ENCODE measurements around the gene NUPR1. TPM values are rescaled to one million over a fixed set of nuclear protein-coding genes. Genes with fewer than 3 reads are reported as not detected.

The NUPR1 gene
- total RNA-seq, 1 experiment from 2014 or later, result 2.2 TPM

DNA sequence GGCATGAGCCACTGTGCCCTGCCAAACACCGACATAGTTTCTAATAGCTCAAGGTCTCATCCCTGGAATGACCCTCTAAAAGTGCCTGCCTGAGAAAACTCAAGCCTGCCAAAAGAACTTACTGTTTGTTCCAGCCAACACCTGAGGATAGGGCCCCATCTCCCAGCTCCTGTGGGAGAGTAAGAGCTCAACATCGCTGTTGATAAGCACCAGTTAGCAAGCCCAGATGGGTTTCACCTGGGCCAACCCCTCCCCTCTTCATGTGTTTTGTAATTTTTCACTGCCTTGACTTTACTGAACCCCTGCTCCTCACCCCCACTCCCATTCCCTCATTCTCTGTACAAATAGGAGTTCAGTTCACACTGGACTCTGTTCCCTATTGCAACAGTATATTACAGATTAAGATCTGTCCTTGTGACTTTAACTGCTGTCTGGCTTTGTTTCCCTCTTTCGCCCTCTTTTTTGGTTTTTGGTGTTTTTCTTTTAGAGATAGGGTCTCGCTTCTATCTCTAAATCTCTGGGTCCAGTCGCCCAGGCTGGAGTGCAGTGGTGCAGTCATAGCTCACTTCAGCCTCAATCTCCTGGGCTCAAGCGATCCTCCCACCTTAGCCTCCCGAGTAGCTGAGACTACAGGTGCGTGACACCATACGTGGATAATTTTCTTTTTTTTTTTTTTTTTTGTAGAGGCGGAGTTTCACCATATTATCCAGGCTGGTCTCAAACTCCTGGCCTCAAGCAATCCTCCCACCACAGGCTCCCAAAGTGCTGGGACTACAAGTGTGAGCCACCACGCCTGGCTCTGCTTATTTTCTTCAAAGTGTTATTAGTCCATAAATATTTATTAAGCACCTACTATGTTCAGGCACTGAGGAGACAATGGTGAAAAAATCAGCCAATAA lies 12.3 kb downstream of the NUPR1 start:
- TF ChIP-seq JUND (IDR thresholded peaks at IDR 0.05) (no peak), EGR1 (IDR thresholded peaks at IDR 0.05; ENCODE audit: low read depth) (no peak), RAD21 (IDR thresholded peaks at IDR 0.05; ENCODE audit: low read depth) (no peak), FOSL1 (IDR thresholded peaks at IDR 0.05; ENCODE audit: low read depth) (no peak), YY1 (IDR thresholded peaks at IDR 0.05; ENCODE audit: extremely low read depth, insufficient replicate concordance, low read depth, low read length) (no peak)
- TF ChIP-seq, protein P1, sequence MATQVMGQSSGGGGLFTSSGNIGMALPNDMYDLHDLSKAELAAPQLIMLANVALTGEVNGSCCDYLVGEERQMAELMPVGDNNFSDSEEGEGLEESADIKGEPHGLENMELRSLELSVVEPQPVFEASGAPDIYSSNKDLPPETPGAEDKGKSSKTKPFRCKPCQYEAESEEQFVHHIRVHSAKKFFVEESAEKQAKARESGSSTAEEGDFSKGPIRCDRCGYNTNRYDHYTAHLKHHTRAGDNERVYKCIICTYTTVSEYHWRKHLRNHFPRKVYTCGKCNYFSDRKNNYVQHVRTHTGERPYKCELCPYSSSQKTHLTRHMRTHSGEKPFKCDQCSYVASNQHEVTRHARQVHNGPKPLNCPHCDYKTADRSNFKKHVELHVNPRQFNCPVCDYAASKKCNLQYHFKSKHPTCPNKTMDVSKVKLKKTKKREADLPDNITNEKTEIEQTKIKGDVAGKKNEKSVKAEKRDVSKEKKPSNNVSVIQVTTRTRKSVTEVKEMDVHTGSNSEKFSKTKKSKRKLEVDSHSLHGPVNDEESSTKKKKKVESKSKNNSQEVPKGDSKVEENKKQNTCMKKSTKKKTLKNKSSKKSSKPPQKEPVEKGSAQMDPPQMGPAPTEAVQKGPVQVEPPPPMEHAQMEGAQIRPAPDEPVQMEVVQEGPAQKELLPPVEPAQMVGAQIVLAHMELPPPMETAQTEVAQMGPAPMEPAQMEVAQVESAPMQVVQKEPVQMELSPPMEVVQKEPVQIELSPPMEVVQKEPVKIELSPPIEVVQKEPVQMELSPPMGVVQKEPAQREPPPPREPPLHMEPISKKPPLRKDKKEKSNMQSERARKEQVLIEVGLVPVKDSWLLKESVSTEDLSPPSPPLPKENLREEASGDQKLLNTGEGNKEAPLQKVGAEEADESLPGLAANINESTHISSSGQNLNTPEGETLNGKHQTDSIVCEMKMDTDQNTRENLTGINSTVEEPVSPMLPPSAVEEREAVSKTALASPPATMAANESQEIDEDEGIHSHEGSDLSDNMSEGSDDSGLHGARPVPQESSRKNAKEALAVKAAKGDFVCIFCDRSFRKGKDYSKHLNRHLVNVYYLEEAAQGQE (IDR thresholded peaks at IDR 0.05; ENCODE audit: low read depth), result no peak
- CTCF ChIA-PET, result no interaction called here
- no peaks in the 10 kb centered on the region for H3K9me2 ChIP-seq (ENCODE audit: insufficient read depth)
- no peaks in the 10 kb centered on the region for H3K36me3 ChIP-seq (ENCODE audit: control insufficient read depth in 1 of 2, insufficient read depth in 2 of 2, low read length in 2 of 2)
- H3K27me3 ChIP-seq (ENCODE audit: insufficient read depth, low read length), result no peaks in the 10 kb centered on the region
- H3K4me1 ChIP-seq (ENCODE audit: control insufficient read depth in 1 of 2, insufficient read depth in 2 of 2, low read length in 2 of 2), result no peaks in the 10 kb centered on the region
- H3K79me2 ChIP-seq (ENCODE audit: insufficient read depth, low read length), result no peaks in the 10 kb centered on the region
- ATAC-seq, result no peak
- H3K27ac ChIP-seq (ENCODE audit: low read depth, low read length), result no peak overlapping the region
- intact Hi-C loops (cut with micrococcal nuclease), result no loop called here
- no peaks in the 10 kb centered on the region for H4K20me1 ChIP-seq (ENCODE audit: insufficient read depth)
- no TSS peak for BruUV-seq (replicated peaks)
- POLR2A ChIA-PET, result no interaction called here
- RAD21 ChIA-PET (ENCODE audit: low non-redundant PET in 1 of 2, low total read pairs in 2 of 2, uncharacterized antibody in 2 of 2, unreplicated experiment in 2 of 2), result no interaction called here
- H3K4me2 ChIP-seq (ENCODE audit: low read length), result no peak overlapping the region
- H2AFZ ChIP-seq (ENCODE audit: low read depth, low read length, poor library complexity, severe bottlenecking), result no peak overlapping the region
- H3K9ac ChIP-seq (ENCODE audit: low read length), result no peak overlapping the region
- no peaks in the 10 kb centered on the region for H3K9me3 ChIP-seq (ENCODE audit: control insufficient read depth in 1 of 2, insufficient read depth in 1 of 2, low read depth in 1 of 2, low read length in 2 of 2)
- DNase-seq (ENCODE audit: low read depth, low spot score), result no peak
- no peak overlapping the region for H3K4me3 ChIP-seq (replicated peaks in 1 of 2; ENCODE audit: low read depth in 1 of 2, low read length in 2 of 2)

All from HCT116 (cell line).